Muscle of leg (tissue), 11 donors: ENCODE results near the gene ARHGAP29. TPM values are rescaled to one million over a fixed set of nuclear protein-coding genes. Genes with fewer than 3 reads are reported as not detected.

Experiments
- DNase-seq: peaks from one replicate; pipeline ENCODE4 v3.0.0; 2013
- H3K27ac ChIP-seq: one replicate; pipeline ENCODE4 v1.5.1; 2013; ENCODE audit warnings: mild to moderate bottlenecking, low read length, control low read depth
- H3K27me3 ChIP-seq: one replicate; pipeline ENCODE4 v1.6.1; 2013; ENCODE audit warnings: low read length; ENCODE audit not compliant: control insufficient read depth, insufficient read depth
- H3K36me3 ChIP-seq: one replicate; pipeline ENCODE4 v1.6.1; 2013; ENCODE audit warnings: low read length; ENCODE audit not compliant: control insufficient read depth, insufficient read depth
- H3K4me1 ChIP-seq: one replicate; pipeline ENCODE4 v1.6.1; 2013; ENCODE audit warnings: low read length; ENCODE audit not compliant: control insufficient read depth, insufficient read depth
- H3K4me3 ChIP-seq: one replicate; pipeline ENCODE4 v1.5.1; 2013; ENCODE audit warnings: low read length, control low read depth
- H3K9me3 ChIP-seq: replicated peaks from 2 replicates; pipeline ENCODE4 v1.6.1; 2013; ENCODE audit warnings: low read depth, low read length; ENCODE audit not compliant: control insufficient read depth
- WGBS: methylation state at CpG from one replicate; pipeline ENCODE4 v1.1.5; 2013; ENCODE audit warnings: missing lambda C conversion rate; ENCODE audit not compliant: insufficient coverage; 5-methylcytosine and 5-hydroxymethylcytosine counted together
- polyA plus RNA-seq, 8 donors: library from polyadenylated mRNA; unstranded; fragments of 120-200 nt; gene quantifications; one replicate each; pipeline versions ENCODE4 v1.2.1 to v1.2.3, GENCODE V29; 2013; ENCODE audit warnings: inconsistent platforms in 1 of 8, low replicate concordance in 1 of 8; ENCODE audit not compliant: insufficient read length in 8 of 8, insufficient read depth in 1 of 8
- total RNA-seq: library from RNA; stranded (reverse); fragments of 120-200 nt; gene quantifications from one replicate; pipeline ENCODE4 v1.2.4, GENCODE V29; 2013

Gene ARHGAP29
- total and polyA plus RNA-seq, 9 donors: 15.5 to 43.7 (median 34.0) TPM

DNA sequence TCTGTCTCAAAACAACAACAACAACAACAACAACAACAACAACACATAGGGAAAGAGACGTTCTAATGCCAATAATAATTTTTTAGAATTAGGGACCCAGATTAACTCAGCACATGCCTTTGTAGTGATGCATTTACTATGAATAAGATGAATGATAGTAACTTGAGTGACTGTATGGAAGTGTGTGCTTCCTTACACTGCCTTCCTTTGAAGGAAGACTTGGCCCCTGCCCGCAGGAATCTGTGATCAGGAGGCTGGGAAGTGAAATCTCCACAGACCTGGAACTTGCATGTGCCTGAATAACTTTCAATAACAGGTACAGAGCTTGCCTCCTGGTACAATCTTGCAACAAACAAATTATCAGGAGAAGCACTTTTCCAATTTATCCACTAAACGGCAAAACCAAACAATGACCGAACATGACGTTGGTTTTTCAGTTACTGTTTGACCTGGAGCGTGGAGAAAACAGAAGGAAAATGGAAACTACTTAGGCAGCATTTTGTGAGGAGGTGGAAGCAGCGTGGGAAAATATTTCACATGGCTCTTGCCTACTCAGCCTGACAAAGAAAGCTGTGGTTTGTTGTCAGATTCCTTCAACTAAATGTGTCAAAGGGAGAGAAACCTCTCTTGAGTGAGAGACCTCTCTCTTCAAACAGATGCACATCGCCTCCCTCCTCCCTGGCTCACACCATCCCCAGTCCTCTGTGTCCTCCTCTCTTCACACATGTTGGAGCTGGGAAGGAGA is 106.4 kb downstream of the ARHGAP29 start:
- Histone ChIP-seq H3K27ac (no peak overlapping the region), H3K4me3 (no peak overlapping the region), H3K4me1 (peaks cover 2% of the 10 kb centered on the region), H3K9me3 (peaks cover 4% of the 10 kb centered on the region), H3K27me3 (no peaks in the 10 kb centered on the region), H3K36me3 (no peaks in the 10 kb centered on the region)
- DNase-seq: no peak
- 73% methylated on average over 5 of the region's 8 CpGs for WGBS

GRCh38 chr1:94126651-94127050 is 110.7 kb downstream of the ARHGAP29 start:
- Histone ChIP-seq H3K4me3 (no peak overlapping the region), H3K36me3 (no peaks in the 10 kb centered on the region), H3K4me1 (peaks cover 8% of the 10 kb centered on the region), H3K27ac (no peak overlapping the region), H3K27me3 (no peaks in the 10 kb centered on the region), H3K9me3 (no peaks in the 10 kb centered on the region)
- no peak for DNase-seq
- no CpG with 5 or more reads among the region's 3 CpGs for whole genome bisulfite sequencing

GRCh38 chr1:94125551-94126514 is 111.6 kb downstream of the ARHGAP29 start:
- Histone ChIP-seq H3K4me1 (peaks cover 14% of the 10 kb centered on the region), H3K9me3 (no peaks in the 10 kb centered on the region), H3K36me3 (no peaks in the 10 kb centered on the region), H3K4me3 (no peak overlapping the region), H3K27me3 (no peaks in the 10 kb centered on the region), H3K27ac (no peak overlapping the region)
- 64% methylated on average over 2 of the region's 6 CpGs for WGBS
- peak; percentile 49 for DNase-seq

- H3K4me1 ChIP-seq: peaks cover 19% of the 10 kb centered on the region
- no CpG with 5 or more reads among the region's 1 CpG for WGBS
- no peak for DNase-seq
- no peak overlapping the region for H3K27ac ChIP-seq
- no peaks in the 10 kb centered on the region for H3K9me3 ChIP-seq
- no peaks in the 10 kb centered on the region for H3K36me3 ChIP-seq
- H3K27me3 ChIP-seq: no peaks in the 10 kb centered on the region
- H3K4me3 ChIP-seq: no peak overlapping the region
Measured at GRCh38 chr1:94124538-94124937, 112.8 kb downstream of the ARHGAP29 start.

DNA sequence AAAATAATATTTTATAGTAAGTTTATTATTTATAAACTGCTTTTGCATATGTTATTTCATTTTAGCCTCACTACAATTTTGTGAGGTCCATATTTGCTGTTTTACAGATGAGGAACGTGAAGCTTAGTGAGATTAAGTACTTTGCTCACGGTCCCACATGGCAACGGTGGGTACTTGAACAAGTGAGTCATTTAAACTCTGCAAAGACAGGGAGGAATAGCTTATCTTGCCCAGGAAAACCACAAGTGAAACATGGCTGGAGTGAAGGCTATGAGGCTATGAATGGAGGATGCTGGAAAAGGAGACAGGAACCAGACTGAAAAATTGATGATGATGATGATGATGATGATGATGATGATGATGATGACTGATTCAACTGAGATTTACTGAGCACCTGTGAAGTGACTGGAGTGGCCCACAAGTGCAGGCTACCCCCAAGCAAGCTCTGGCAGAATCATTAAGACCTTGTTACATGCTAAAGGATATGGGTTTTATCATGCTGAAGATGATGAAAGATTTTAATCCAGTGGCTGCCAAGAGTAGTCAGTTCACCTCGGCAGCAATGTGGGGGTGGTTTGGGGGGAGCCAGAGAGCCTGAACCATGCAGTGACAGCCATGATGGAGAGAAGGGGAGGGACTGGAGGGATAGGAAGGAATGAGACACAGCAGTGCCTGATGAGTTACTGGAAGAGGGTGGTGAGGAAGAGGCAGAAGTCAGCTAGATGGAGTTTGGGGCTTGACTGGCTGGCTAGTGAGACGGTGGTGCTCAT is 115.0 kb downstream of the ARHGAP29 start:
- no peak overlapping the region for H3K27ac ChIP-seq
- H3K27me3 ChIP-seq: no peaks in the 10 kb centered on the region
- 52% methylated on average over 5 of the region's 5 CpGs for WGBS
- H3K9me3 ChIP-seq: no peaks in the 10 kb centered on the region
- no peak for DNase-seq
- H3K4me3 ChIP-seq: no peak overlapping the region
- H3K4me1 ChIP-seq: peaks cover 39% of the 10 kb centered on the region
- H3K36me3 ChIP-seq: no peaks in the 10 kb centered on the region

Other genes with a start within 250 kb of the ARHGAP29 start
- 0.66 TPM for gene ABCA4, start 116.4 kb downstream of the ARHGAP29 start, total RNA-seq
- gene ABCA4, start 116.4 kb downstream of the ARHGAP29 start, polyA plus RNA-seq: 1 to 10 TPM in 1 of 8 donors, under 1 TPM in 7; 0.19 to 1.1 (median 0.48) TPM
- 25.4 TPM for gene ABCD3, start 180.8 kb upstream of the ARHGAP29 start, total RNA-seq
- 10 to 100 TPM; 19.9 to 28.1 (median 24.0) TPM for gene ABCD3, start 180.8 kb upstream of the ARHGAP29 start, polyA plus RNA-seq